ENCODE results near the gene HAUS2.

HAUS2 gene

GRCh38 chr15:42605796-42606195 lies 57.2 kb downstream of the HAUS2 start:
- DNase-seq (ENCODE audit: extremely low read depth in 1 of 2, low read depth in 1 of 2): no peak

GRCh38 chr15:42608110-42608531 lies 59.5 kb downstream of the HAUS2 start:
- peak in 1 of 2 donors; percentile 9 for DNase-seq (ENCODE audit: extremely low read depth in 1 of 2, low read depth in 1 of 2)

- no peak for DNase-seq (ENCODE audit: extremely low read depth in 1 of 2, low read depth in 1 of 2)
Observed at GRCh38 chr15:42608752-42609488, 60.3 kb downstream of the HAUS2 start.

- no peak for DNase-seq (ENCODE audit: extremely low read depth in 1 of 2, low read depth in 1 of 2)
Observed at GRCh38 chr15:42611532-42611931, 62.9 kb downstream of the HAUS2 start.

- no peak for DNase-seq (ENCODE audit: extremely low read depth in 1 of 2, low read depth in 1 of 2)
Observed at GRCh38 chr15:42612367-42612912, 63.8 kb downstream of the HAUS2 start.

- no peak for DNase-seq (ENCODE audit: extremely low read depth in 1 of 2, low read depth in 1 of 2)
Observed at GRCh38 chr15:42616107-42616506, 67.5 kb downstream of the HAUS2 start.

All from activated CD8-positive, alpha-beta memory T cell treated with anti-CD3 and anti-CD28 coated beads for 1 hour (primary cell).